Loucy (cell line): ENCODE results near the gene TOMM6.

Experiments used
- EZH2phosphoT487 ChIP-seq: fragments of 200-600 bp; IDR thresholded peaks from 2 replicates; pipeline ENCODE4 v1.6.1; 2018; ENCODE audit warnings: antibody characterized with exemption, mild to moderate bottlenecking, moderate library complexity, borderline replicate concordance
- TF ChIP-seq, protein P1 (sequence below): fragments of 200-600 bp; sonication (generic); conservative IDR thresholded peaks from 2 replicates; pipeline ENCODE4 v1.5.1; 2014; ENCODE audit warnings: mild to moderate bottlenecking, antibody characterized with exemption, low read length

DNA sequence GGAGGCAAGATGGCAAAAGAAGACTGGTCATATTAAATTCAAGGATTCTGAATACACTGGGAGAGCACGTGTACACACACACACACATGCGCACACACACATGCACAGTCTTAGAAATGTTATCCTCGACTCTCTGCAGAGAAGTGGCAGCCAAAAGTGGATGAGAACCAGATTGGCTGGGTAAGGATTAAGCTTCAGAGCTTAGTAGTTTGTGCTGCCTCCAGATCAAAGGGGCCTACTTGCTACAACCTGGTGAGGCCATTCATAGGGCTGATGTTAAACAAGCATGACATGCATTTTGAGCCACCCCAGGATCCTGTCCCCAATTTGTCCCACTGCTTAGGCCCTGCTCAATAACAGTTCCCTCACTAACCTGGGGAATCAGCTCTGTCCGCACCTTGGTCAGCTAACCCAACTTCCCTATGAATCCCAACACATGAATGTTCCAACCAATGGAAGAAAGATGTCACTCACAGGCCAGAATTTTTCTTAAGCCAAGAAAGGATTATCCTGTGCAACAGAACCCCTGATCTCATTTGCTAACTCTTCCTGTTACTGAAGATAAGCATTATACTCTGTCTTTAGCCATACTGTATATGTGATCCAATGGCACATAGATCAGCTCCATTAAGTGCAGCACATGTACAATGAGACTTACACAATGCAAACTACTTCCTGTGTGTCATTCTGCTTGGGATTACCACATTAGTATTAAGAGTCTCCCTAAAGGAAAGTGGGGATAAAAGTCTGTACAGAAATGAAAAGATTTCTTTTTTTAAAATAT lies 31.0 kb downstream of the TOMM6 start:
- TF ChIP-seq EZH2phosphoT487, result no peak
- TF ChIP-seq, protein P1, sequence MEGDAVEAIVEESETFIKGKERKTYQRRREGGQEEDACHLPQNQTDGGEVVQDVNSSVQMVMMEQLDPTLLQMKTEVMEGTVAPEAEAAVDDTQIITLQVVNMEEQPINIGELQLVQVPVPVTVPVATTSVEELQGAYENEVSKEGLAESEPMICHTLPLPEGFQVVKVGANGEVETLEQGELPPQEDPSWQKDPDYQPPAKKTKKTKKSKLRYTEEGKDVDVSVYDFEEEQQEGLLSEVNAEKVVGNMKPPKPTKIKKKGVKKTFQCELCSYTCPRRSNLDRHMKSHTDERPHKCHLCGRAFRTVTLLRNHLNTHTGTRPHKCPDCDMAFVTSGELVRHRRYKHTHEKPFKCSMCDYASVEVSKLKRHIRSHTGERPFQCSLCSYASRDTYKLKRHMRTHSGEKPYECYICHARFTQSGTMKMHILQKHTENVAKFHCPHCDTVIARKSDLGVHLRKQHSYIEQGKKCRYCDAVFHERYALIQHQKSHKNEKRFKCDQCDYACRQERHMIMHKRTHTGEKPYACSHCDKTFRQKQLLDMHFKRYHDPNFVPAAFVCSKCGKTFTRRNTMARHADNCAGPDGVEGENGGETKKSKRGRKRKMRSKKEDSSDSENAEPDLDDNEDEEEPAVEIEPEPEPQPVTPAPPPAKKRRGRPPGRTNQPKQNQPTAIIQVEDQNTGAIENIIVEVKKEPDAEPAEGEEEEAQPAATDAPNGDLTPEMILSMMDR, result no peak
